ENCODE results near the gene TGIF1.

Gene TGIF1

GRCh38 chr18:3489462-3489861, 39.5 kb downstream of the TGIF1 start:
- no peak for DNase-seq

- no peak for DNase-seq
Observed at GRCh38 chr18:3491981-3492555, 42.1 kb downstream of the TGIF1 start.

- DNase-seq, result no peak
Observed at GRCh38 chr18:3492721-3493120, 42.7 kb downstream of the TGIF1 start.

- no peak for DNase-seq
Observed at GRCh38 chr18:3493501-3494244, 43.7 kb downstream of the TGIF1 start.

- DNase-seq, result no peak
Observed at GRCh38 chr18:3494245-3494526, 44.2 kb downstream of the TGIF1 start.

GRCh38 chr18:3494569-3494968, 44.6 kb downstream of the TGIF1 start:
- DNase-seq, result no peak

GRCh38 chr18:3495691-3496430, 45.9 kb downstream of the TGIF1 start:
- no peak for DNase-seq

GRCh38 chr18:3498698-3499471, 48.9 kb downstream of the TGIF1 start:
- DNase-seq, result no peak

- no peak for DNase-seq
Observed at GRCh38 chr18:3499501-3499900, 49.5 kb downstream of the TGIF1 start.

GRCh38 chr18:3500016-3500415, 50.0 kb downstream of the TGIF1 start:
- DNase-seq, result no peak

GRCh38 chr18:3502650-3503049, 52.7 kb downstream of the TGIF1 start:
- DNase-seq, result no peak

GRCh38 chr18:3504637-3505036, 54.7 kb downstream of the TGIF1 start:
- DNase-seq, result no peak

- DNase-seq, result peak; percentile 26
Observed at GRCh38 chr18:3508576-3509549, 58.9 kb downstream of the TGIF1 start.
